Measurements from ENCODE around the gene PILRB. TPM values are rescaled to one million over a fixed set of nuclear protein-coding genes. Genes with fewer than 3 reads are reported as not detected.

Gene PILRB
- total and polyA plus RNA-seq, 2 of the 13 experiments (the other 11 are each of a cell fraction or from before 2014, with no cell fraction given): 16.6 to 33.8 TPM

DNA sequence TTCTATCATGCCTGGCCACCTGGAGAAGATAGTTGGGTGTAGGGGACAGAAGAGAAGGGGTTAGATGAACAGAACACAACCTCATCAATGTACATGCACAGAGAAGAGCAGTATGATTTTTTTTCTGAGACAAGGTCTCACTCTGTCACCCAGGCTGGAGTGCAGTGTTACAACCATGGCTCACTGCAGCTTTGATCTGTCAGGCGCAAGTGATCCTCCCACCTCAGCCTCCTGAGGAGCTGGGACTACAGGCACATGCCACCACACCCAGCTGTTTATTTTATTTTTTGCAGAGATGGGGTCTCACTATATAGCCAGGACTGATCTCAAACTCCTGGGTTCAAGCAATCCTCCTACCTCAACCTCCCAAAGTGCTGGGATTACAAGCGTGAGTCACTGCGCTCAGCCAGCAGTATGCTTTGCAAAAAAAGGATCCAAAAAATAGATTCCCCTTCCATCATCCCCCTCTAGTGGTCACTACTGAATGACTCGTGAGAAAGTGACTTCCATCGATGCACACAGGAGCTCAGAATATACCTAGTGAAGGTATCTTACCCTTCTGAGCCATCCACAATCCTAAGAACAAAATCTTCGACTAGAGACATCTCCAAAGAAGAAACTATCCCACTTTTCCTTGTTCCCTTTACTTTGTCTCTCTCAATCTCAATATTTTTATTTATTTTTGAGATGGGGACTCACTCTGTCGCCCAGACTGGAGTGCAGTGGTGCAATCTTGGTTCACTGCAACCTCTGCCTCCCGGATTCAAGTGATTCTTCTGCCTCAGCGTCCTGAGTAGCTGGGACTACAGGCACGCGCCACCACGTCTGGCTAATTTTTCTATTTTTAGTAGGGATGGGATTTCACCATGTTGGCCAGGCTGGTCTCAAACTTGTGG, 49.6 kb downstream of the PILRB start:
- Histone ChIP-seq H3K4me1 (ENCODE audit: insufficient read depth, low read length) (no peaks in the 10 kb centered on the region), H3K36me3 (replicated peaks in 1 of 2; ENCODE audit: control insufficient read depth in 1 of 2, insufficient read depth in 2 of 2, low read length in 2 of 2) (no peaks in the 10 kb centered on the region), H3K4me2 (ENCODE audit: low read depth, low read length) (no peak overlapping the region), H3K9ac (ENCODE audit: insufficient read depth, low read depth, low read length) (no peak overlapping the region), H3K79me2 (ENCODE audit: insufficient read depth, low read length) (no peaks in the 10 kb centered on the region), H3K4me3 (replicated peaks in 1 of 3; ENCODE audit: insufficient read depth in 1 of 3, low read depth in 2 of 3, low read length in 3 of 3) (no peak overlapping the region), H3K27me3 (ENCODE audit: control insufficient read depth in 1 of 2, insufficient read depth in 2 of 2, low read length in 2 of 2) (peaks cover 0 to 12% of the 10 kb centered on the region in 2 experiments; a peak in 4 of 5 replicates), H2AFZ (ENCODE audit: low read length) (no peak overlapping the region), H4K20me1 (ENCODE audit: insufficient read depth, low read length) (no peaks in the 10 kb centered on the region), H3K27ac (ENCODE audit: extremely low read length, insufficient read depth, low read length) (no peak overlapping the region), H3K9me3 (ENCODE audit: low read length) (no peaks in the 10 kb centered on the region)
- ChIA-PET CTCF (ENCODE audit: low intra/inter-chr PET ratio, low total read pairs) (interaction anchor here (1.2 to 1.3 kb wide), 2 partner anchors 34 to 43 kb away, joined by 3 read pairs; no protein-coding TSS in a partner anchor), POLR2A (interaction anchor here (1.0 to 1.3 kb wide), 2 partner anchors 21 to 25 kb away, joined by 3 to 8 read pairs; partner anchors contain the start of genes MEPCE and ZCWPW1)
- FAIRE-seq (peak; percentile 57), ATAC-seq (peak; percentile 87), DNase-seq (ENCODE audit: low spot score) (peak; percentile 44)
- intact Hi-C loops (cut with micrococcal nuclease; ENCODE audit: unreplicated experiment) (no loop called here), in situ Hi-C loops (cut with HindIII; ENCODE audit: extremely low pct_ligation_motif_present, low pct_unique_long_range_greater_than_20kb) (no loop called here)
- 40% methylated on average over 12 of the region's 12 CpGs for WGBS (ENCODE audit: low lambda C conversion rate)
- TF ChIP-seq, protein P1, sequence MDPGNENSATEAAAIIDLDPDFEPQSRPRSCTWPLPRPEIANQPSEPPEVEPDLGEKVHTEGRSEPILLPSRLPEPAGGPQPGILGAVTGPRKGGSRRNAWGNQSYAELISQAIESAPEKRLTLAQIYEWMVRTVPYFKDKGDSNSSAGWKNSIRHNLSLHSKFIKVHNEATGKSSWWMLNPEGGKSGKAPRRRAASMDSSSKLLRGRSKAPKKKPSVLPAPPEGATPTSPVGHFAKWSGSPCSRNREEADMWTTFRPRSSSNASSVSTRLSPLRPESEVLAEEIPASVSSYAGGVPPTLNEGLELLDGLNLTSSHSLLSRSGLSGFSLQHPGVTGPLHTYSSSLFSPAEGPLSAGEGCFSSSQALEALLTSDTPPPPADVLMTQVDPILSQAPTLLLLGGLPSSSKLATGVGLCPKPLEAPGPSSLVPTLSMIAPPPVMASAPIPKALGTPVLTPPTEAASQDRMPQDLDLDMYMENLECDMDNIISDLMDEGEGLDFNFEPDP (CRISPR knock-in tag; conservative IDR thresholded peaks at IDR 0.05): 0 out of 2 replicates have a peak, but pooled peaks have one; percentile 49
- TF ChIP-seq NFATC3 (CRISPR knock-in tag; IDR thresholded peaks at IDR 0.05): no peak
- peak; percentile 47; the same call in 1 of the 2 replicates for TF ChIP-seq FOSL2 (CRISPR knock-in tag; IDR thresholded peaks at IDR 0.05)
- TF ChIP-seq, protein P2, sequence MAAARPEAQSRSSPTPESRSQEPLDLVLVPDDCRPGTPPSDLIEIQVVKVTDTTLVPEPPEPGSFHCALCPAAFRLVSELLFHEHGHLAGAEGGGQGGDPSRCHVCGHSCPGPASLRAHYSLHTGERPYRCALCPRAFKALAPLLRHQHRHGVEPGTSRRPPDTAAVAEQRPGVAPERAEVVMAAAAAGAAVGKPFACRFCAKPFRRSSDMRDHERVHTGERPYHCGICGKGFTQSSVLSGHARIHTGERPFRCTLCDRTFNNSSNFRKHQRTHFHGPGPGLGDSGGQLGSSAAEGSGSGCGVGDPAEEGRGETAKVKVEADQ (CRISPR knock-in tag; IDR thresholded peaks at IDR 0.05; ENCODE audit: borderline replicate concordance): no peak
- TF ChIP-seq, protein P3, sequence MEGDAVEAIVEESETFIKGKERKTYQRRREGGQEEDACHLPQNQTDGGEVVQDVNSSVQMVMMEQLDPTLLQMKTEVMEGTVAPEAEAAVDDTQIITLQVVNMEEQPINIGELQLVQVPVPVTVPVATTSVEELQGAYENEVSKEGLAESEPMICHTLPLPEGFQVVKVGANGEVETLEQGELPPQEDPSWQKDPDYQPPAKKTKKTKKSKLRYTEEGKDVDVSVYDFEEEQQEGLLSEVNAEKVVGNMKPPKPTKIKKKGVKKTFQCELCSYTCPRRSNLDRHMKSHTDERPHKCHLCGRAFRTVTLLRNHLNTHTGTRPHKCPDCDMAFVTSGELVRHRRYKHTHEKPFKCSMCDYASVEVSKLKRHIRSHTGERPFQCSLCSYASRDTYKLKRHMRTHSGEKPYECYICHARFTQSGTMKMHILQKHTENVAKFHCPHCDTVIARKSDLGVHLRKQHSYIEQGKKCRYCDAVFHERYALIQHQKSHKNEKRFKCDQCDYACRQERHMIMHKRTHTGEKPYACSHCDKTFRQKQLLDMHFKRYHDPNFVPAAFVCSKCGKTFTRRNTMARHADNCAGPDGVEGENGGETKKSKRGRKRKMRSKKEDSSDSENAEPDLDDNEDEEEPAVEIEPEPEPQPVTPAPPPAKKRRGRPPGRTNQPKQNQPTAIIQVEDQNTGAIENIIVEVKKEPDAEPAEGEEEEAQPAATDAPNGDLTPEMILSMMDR (CRISPR knock-in tag; IDR thresholded peaks at IDR 0.05): peak; percentile 75
- TF ChIP-seq, protein P4, sequence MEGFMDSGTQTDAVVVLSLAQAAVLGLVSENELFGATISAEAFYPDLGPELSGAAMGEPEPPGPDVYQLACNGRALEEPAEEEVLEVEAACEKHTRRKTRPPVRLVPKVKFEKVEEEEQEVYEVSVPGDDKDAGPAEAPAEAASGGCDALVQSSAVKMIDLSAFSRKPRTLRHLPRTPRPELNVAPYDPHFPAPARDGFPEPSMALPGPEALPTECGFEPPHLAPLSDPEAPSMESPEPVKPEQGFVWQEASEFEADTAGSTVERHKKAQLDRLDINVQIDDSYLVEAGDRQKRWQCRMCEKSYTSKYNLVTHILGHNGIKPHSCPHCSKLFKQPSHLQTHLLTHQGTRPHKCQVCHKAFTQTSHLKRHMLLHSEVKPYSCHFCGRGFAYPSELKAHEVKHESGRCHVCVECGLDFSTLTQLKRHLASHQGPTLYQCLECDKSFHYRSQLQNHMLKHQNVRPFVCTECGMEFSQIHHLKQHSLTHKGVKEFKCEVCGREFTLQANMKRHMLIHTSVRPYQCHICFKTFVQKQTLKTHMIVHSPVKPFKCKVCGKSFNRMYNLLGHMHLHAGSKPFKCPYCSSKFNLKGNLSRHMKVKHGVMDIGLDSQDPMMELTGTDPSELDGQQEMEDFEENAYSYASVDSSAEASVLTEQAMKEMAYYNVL (CRISPR knock-in tag; IDR thresholded peaks at IDR 0.05; ENCODE audit: borderline replicate concordance): no peak
- peak; percentile 47; the same call in 1 of the 2 replicates for TF ChIP-seq SMC3 (IDR thresholded peaks at IDR 0.05; ENCODE audit: low read length)
- TF ChIP-seq, protein P5, sequence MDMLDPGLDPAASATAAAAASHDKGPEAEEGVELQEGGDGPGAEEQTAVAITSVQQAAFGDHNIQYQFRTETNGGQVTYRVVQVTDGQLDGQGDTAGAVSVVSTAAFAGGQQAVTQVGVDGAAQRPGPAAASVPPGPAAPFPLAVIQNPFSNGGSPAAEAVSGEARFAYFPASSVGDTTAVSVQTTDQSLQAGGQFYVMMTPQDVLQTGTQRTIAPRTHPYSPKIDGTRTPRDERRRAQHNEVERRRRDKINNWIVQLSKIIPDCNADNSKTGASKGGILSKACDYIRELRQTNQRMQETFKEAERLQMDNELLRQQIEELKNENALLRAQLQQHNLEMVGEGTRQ (IDR thresholded peaks at IDR 0.05; ENCODE audit: low read depth, low read length): no peak
- TF ChIP-seq, protein P5 (CRISPR knock-in tag; IDR thresholded peaks at IDR 0.05; ENCODE audit: borderline replicate concordance): no peak
- no peak for TF ChIP-seq ZNF550 (CRISPR knock-in tag; IDR thresholded peaks at IDR 0.05; ENCODE audit: borderline replicate concordance)
- TF ChIP-seq STAG1 (CRISPR knock-in tag; IDR thresholded peaks at IDR 0.05): peak; percentile 70
- no peak for TF ChIP-seq PHF8 (CRISPR knock-in tag; IDR thresholded peaks at IDR 0.05)
- no TSS peak for BruUV-seq (replicated peaks)
